NCI-H524 treated with DMSO at 0.1 percent for 48 hours (cell line): ENCODE measurements around the gene ZNF750.

Source experiments
- DNase-seq: peaks from one replicate; lab custom pipeline; 2025; lab: John Stamatoyannopoulos, UW

The ZNF750 gene

GRCh38 chr17:82872591-82873520 lies 33.0 kb upstream of the ZNF750 start:
- no peak for DNase-seq

GRCh38 chr17:82871776-82872561 lies 32.1 kb upstream of the ZNF750 start:
- DNase-seq = no peak

- DNase-seq = no peak
Measured at GRCh38 chr17:82871056-82871775, 31.4 kb upstream of the ZNF750 start.

- DNase-seq = no peak
Measured at GRCh38 chr17:82870541-82870940, 30.7 kb upstream of the ZNF750 start.

GRCh38 chr17:82870091-82870491 lies 30.3 kb upstream of the ZNF750 start:
- DNase-seq = no peak

- no peak for DNase-seq
Measured at GRCh38 chr17:82869536-82869935, 29.7 kb upstream of the ZNF750 start.

GRCh38 chr17:82868715-82869131 lies 28.9 kb upstream of the ZNF750 start:
- DNase-seq = no peak

GRCh38 chr17:82867763-82868325 lies 28.0 kb upstream of the ZNF750 start:
- DNase-seq = no peak

GRCh38 chr17:82866590-82867191 lies 26.9 kb upstream of the ZNF750 start:
- no peak for DNase-seq

- no peak for DNase-seq
Measured at GRCh38 chr17:82865774-82866395, 26.1 kb upstream of the ZNF750 start.

- DNase-seq = no peak
Measured at GRCh38 chr17:82865274-82865673, 25.5 kb upstream of the ZNF750 start.

- no peak for DNase-seq
Measured at GRCh38 chr17:82864713-82865248, 25.0 kb upstream of the ZNF750 start.

GRCh38 chr17:82863941-82864712 lies 24.3 kb upstream of the ZNF750 start:
- DNase-seq = no peak

- DNase-seq = no peak
Measured at GRCh38 chr17:82863383-82863940, 23.6 kb upstream of the ZNF750 start.

- DNase-seq = no peak
Measured at GRCh38 chr17:82862737-82863382, 23.0 kb upstream of the ZNF750 start.

GRCh38 chr17:82862191-82862590 lies 22.4 kb upstream of the ZNF750 start:
- no peak for DNase-seq

GRCh38 chr17:82861393-82861775 lies 21.6 kb upstream of the ZNF750 start:
- no peak for DNase-seq

GRCh38 chr17:82860606-82861392 lies 21.0 kb upstream of the ZNF750 start:
- no peak for DNase-seq
